A673 (cell line): Measurements from ENCODE around the gene PPRC1. TPM values are rescaled to one million over a fixed set of nuclear protein-coding genes. Genes with fewer than 3 reads are reported as not detected.
A peak's percentile ranks its signal among the peaks of the same experiment; 100 is the strongest.

Experiments used
- Bru-seq: library from RNA; stranded (reverse); fragments of 400-500 nt; gene quantifications from one replicate; lab custom pipeline; 2021; lab: Mats Ljungman, UMichigan
- BruChase-seq, 2 experiments: library from RNA; stranded (reverse); fragments of 400-500 nt; gene quantifications; one replicate each; lab custom pipeline; 2021; lab: Mats Ljungman, UMichigan
- BruUV-seq: library from RNA; stranded (reverse); fragments of 400-500 nt; replicated peaks from 2 replicates; lab custom pipeline; 2021; lab: Mats Ljungman, UMichigan
- CTCF ChIA-PET: fragments of 300-600 bp; sonication (Branson Sonifier 250); formaldehyde crosslinking; loops from one replicate; lab custom pipeline; 2022; ENCODE audit warnings: antibody characterized with exemption; lab: Charles Lee
- POLR2A ChIA-PET: fragments of 300-600 bp; sonication (Branson Sonifier 250); formaldehyde crosslinking; loops from one replicate; lab custom pipeline; 2022; ENCODE audit warnings: antibody characterized with exemption; ENCODE audit not compliant: low non-redundant PET; lab: Charles Lee
- DNase-seq: peaks from one replicate; pipeline ENCODE4 v3.0.0-alpha.2; 2015; ENCODE audit warnings: low spot score
- H3K27ac ChIP-seq: fragments of 200-600 bp; sonication (generic); 2 replicates; pipeline ENCODE4 v1.5.1; 2016; ENCODE audit warnings: mixed run types, low read depth, mild to moderate bottlenecking, mixed read lengths, antibody characterized with exemption, low read length; ENCODE audit not compliant: poor library complexity, severe bottlenecking
- H3K27me3 ChIP-seq: fragments of 200-600 bp; sonication (generic); replicated peaks from 2 replicates; pipeline ENCODE4 v1.6.1; 2017; ENCODE audit warnings: mixed run types, low read depth, mild to moderate bottlenecking, mixed read lengths, antibody characterized with exemption, low read length; ENCODE audit not compliant: insufficient read depth, poor library complexity
- H3K36me3 ChIP-seq: fragments of 200-600 bp; sonication (generic); 2 replicates; pipeline ENCODE4 v1.6.1; 2016; ENCODE audit warnings: mixed run types, mild to moderate bottlenecking, mixed read lengths, antibody characterized with exemption, low read length; ENCODE audit not compliant: insufficient read depth, poor library complexity, severe bottlenecking
- H3K4me1 ChIP-seq: fragments of 200-600 bp; sonication (generic); 2 replicates; pipeline ENCODE4 v1.6.1; 2017; ENCODE audit warnings: mixed run types, mild to moderate bottlenecking, mixed read lengths, antibody characterized with exemption, low read length; ENCODE audit not compliant: insufficient read depth, poor library complexity, severe bottlenecking
- H3K4me3 ChIP-seq: fragments of 200-600 bp; sonication (generic); 2 replicates; pipeline ENCODE4 v1.5.1; 2016; ENCODE audit warnings: low read depth, mixed run types, mild to moderate bottlenecking, mixed read lengths, low read length; ENCODE audit not compliant: poor library complexity, severe bottlenecking
- H3K9me3 ChIP-seq: fragments of 200-600 bp; sonication (generic); 2 replicates; pipeline ENCODE4 v1.6.1; 2016; ENCODE audit warnings: mixed run types, low read depth, mild to moderate bottlenecking, mixed read lengths, antibody characterized with exemption, low read length; ENCODE audit not compliant: poor library complexity, severe bottlenecking
- EZH2 ChIP-seq: fragments of 200-600 bp; sonication (generic); IDR thresholded peaks from 2 replicates; pipeline ENCODE4 v1.6.1; 2017; ENCODE audit warnings: borderline replicate concordance, low read depth, mild to moderate bottlenecking, mixed read lengths, antibody characterized with exemption, low read length; ENCODE audit not compliant: poor library complexity, severe bottlenecking
- intact Hi-C: fragments of 100-400 bp; cut with micrococcal nuclease; formaldehyde crosslinking; loops from one replicate; pipeline ENCODE4 v1.10.0; 2022; ENCODE audit not compliant: unreplicated experiment
- long read RNA-seq: library from polyadenylated mRNA; stranded (forward); transcript quantifications from one replicate; pipeline ENCODE4 v2.0.0, GENCODE V29; 2022
- total RNA-seq: library from RNA; stranded (reverse); gene quantifications from 2 replicates; pipeline ENCODE4 v1.2.3, GENCODE V29; 2021
- TF ChIP-seq, protein P1 (sequence below): fragments of 300-800, 200-600 bp; sonication (generic); conservative IDR thresholded peaks from 2 replicates; pipeline ENCODE4 v1.5.1; 2017; ENCODE audit warnings: low read depth, mild to moderate bottlenecking, antibody characterized with exemption, low read length, moderate library complexity, mixed read lengths

The PPRC1 gene, protein sequence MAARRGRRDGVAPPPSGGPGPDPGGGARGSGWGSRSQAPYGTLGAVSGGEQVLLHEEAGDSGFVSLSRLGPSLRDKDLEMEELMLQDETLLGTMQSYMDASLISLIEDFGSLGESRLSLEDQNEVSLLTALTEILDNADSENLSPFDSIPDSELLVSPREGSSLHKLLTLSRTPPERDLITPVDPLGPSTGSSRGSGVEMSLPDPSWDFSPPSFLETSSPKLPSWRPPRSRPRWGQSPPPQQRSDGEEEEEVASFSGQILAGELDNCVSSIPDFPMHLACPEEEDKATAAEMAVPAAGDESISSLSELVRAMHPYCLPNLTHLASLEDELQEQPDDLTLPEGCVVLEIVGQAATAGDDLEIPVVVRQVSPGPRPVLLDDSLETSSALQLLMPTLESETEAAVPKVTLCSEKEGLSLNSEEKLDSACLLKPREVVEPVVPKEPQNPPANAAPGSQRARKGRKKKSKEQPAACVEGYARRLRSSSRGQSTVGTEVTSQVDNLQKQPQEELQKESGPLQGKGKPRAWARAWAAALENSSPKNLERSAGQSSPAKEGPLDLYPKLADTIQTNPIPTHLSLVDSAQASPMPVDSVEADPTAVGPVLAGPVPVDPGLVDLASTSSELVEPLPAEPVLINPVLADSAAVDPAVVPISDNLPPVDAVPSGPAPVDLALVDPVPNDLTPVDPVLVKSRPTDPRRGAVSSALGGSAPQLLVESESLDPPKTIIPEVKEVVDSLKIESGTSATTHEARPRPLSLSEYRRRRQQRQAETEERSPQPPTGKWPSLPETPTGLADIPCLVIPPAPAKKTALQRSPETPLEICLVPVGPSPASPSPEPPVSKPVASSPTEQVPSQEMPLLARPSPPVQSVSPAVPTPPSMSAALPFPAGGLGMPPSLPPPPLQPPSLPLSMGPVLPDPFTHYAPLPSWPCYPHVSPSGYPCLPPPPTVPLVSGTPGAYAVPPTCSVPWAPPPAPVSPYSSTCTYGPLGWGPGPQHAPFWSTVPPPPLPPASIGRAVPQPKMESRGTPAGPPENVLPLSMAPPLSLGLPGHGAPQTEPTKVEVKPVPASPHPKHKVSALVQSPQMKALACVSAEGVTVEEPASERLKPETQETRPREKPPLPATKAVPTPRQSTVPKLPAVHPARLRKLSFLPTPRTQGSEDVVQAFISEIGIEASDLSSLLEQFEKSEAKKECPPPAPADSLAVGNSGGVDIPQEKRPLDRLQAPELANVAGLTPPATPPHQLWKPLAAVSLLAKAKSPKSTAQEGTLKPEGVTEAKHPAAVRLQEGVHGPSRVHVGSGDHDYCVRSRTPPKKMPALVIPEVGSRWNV (N-terminal part only)
- 93.8 and 103 TPM in 2 replicates for total RNA-seq
- Bru-seq, nascent RNA: percentile 94 among the genes with signal in this experiment
- BruChase-seq, experiment 1, labeled RNA remaining after a 2-hour chase: percentile 97 among the genes with signal in this experiment
- percentile 95 among the genes with signal in this experiment for BruChase-seq, experiment 2, labeled RNA remaining after a 6-hour chase
- long read RNA-seq, full-length matches to known transcripts: 70 of 136 reads
- long read RNA-seq, partial matches to known transcripts: 35 of 136 reads
- long read RNA-seq, other reads (novel, unspliced or antisense): 31 of 136 reads

GRCh38 chr10:102132563-102133372 is at the start of gene PPRC1:
Gene PPRC1, plus strand, starts transcription at chr10:102133040. Its CDS starts 29 bp downstream, at chr10:102133069.
- Histone ChIP-seq H3K27me3 (no peaks in the 10 kb centered on the region), H3K4me1 (peaks cover 22% of the 10 kb centered on the region), H3K9me3 (no peaks in the 10 kb centered on the region), H3K27ac (peak within 1 kb of the TSS; percentile 97), H3K36me3 (peaks cover 6% of the 10 kb centered on the region), H3K4me3 (peak within 1 kb of the TSS; percentile 95)
- CTCF ChIA-PET: no interaction called here
- intact Hi-C loops: loop anchor here (1.0 to 2.0 kb wide), 2 partner anchors 11 to 20 kb away; partner anchors contain the start of gene NOLC1
- TSS peak; percentile 47 for BruUV-seq
- DNase-seq: peak; percentile 100
- TF ChIP-seq EZH2: no peak
- TF ChIP-seq, protein P1, sequence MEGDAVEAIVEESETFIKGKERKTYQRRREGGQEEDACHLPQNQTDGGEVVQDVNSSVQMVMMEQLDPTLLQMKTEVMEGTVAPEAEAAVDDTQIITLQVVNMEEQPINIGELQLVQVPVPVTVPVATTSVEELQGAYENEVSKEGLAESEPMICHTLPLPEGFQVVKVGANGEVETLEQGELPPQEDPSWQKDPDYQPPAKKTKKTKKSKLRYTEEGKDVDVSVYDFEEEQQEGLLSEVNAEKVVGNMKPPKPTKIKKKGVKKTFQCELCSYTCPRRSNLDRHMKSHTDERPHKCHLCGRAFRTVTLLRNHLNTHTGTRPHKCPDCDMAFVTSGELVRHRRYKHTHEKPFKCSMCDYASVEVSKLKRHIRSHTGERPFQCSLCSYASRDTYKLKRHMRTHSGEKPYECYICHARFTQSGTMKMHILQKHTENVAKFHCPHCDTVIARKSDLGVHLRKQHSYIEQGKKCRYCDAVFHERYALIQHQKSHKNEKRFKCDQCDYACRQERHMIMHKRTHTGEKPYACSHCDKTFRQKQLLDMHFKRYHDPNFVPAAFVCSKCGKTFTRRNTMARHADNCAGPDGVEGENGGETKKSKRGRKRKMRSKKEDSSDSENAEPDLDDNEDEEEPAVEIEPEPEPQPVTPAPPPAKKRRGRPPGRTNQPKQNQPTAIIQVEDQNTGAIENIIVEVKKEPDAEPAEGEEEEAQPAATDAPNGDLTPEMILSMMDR: peak; percentile 96
- POLR2A ChIA-PET: interaction anchor here (0.6 kb wide), 1 partner anchor 643 kb away, joined by 3 read pairs; no protein-coding TSS in a partner anchor

DNA sequence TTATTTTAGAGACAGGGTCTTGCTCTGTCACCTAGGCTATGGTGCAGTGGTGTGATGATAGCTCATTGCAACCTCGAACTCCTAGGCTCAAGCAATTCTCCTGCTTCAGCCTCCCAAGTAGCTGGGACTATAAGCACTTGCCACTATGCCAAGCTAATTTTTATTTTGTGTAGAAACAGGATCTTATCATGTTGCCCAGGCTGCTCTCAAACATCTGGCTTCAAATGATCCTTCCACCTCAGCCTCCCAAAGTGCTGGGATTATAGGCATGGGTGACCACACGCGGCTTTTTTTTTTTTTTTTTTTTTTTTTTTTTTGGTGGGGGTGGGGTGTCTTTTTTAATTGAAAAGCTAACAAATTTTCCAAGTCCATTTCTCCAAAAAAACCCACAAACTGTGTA is 49.3 kb upstream of the PPRC1 start:
- Histone ChIP-seq H3K9me3 (no peaks in the 10 kb centered on the region), H3K4me1 (no peaks in the 10 kb centered on the region), H3K27ac (no peak overlapping the region), H3K36me3 (no peaks in the 10 kb centered on the region), H3K27me3 (no peaks in the 10 kb centered on the region), H3K4me3 (no peak overlapping the region)
- DNase-seq: no peak
- no peak for TF ChIP-seq EZH2
- TF ChIP-seq, protein P1: no peak
- POLR2A ChIA-PET: no interaction called here
- CTCF ChIA-PET: interaction anchor here (0.6 kb wide), 1 partner anchor 146 kb away, joined by 3 read pairs; no protein-coding TSS in a partner anchor
- BruUV-seq: no TSS peak
- intact Hi-C loops: no loop called here
